Measurements from ENCODE around the gene RTN1.

The RTN1 gene

GRCh38 chr14:59849411-59850130 is 21.0 kb downstream of the RTN1 start:
- no peak for DNase-seq

- DNase-seq: no peak
Measured at GRCh38 chr14:59848671-59849070, 21.9 kb downstream of the RTN1 start.

GRCh38 chr14:59847711-59848110 is 22.9 kb downstream of the RTN1 start:
- DNase-seq: no peak

DNA sequence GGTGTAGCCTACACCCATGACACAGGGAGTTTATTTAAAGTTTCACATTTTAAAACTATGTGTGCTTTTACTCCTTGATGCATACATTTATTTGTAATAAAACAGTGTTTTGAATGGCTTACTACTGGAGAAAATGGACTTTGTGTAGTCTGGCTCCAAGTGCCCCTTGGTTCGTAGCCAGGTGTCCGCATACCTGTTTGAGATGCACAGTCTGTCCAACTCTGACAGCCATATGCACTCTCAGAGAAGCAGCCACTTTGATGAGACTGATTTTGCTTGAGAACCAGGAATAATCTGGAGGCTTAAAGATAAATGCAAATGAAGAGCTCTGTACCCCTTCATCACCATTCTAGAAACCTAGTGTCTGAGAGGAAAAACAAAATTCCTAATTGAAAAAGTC is 24.0 kb downstream of the RTN1 start:
- no peak for DNase-seq

GRCh38 chr14:59845245-59845644 is 25.3 kb downstream of the RTN1 start:
- no peak for DNase-seq

- no peak for DNase-seq
Measured at GRCh38 chr14:59844186-59844812, 26.3 kb downstream of the RTN1 start.

GRCh38 chr14:59836116-59836515 is 34.5 kb downstream of the RTN1 start:
- DNase-seq: no peak

- no peak for DNase-seq
Measured at GRCh38 chr14:59832653-59833294, 37.8 kb downstream of the RTN1 start.

DNA sequence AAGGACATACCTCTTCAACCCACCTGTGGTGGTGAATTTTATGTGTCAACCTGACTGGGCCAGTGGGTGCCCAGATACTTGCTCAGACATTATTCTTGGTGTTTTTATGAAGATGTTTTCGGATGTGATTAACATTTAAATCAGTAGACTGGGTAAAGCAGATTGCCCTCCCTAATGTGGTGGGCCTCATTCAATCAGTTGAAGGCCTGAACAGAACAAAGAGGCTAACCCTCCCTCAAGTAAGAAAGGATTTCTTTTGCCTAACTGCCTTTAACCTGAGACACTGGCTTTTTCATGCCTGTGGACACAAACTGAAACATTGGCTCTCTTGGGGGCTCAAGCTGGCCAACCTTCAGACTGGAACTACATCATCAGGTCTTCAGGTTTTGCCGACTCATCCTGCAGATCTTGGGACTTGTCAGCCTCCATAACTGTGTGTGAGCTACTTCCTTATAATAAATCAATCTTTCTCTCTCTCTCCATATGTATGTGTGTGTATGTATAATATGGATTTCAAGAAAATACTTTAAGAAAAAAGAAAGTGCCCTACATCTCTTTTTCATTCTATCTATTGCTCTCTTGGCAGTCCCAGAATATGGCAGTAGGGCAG is 39.4 kb downstream of the RTN1 start:
- no peak for DNase-seq

DNA sequence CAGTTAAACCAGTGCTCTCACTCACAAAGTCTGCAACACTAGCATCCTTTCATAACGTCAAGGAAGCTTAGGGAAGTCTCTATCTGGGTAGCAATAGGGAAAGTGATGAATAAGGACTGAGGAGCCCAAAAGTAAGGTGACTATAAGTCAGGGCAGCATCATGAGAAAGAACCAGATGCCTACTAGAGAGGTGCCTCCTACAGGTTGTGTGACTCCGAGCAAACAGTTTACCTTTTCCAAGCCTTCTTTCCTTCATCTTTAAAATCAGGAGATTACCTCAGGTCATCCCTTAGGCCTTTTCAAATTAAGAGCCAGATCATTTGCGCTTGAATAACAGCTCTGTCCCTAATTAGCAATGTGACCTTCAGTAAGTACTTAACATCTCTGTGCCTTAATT is 40.2 kb downstream of the RTN1 start:
- no peak for DNase-seq

DNA sequence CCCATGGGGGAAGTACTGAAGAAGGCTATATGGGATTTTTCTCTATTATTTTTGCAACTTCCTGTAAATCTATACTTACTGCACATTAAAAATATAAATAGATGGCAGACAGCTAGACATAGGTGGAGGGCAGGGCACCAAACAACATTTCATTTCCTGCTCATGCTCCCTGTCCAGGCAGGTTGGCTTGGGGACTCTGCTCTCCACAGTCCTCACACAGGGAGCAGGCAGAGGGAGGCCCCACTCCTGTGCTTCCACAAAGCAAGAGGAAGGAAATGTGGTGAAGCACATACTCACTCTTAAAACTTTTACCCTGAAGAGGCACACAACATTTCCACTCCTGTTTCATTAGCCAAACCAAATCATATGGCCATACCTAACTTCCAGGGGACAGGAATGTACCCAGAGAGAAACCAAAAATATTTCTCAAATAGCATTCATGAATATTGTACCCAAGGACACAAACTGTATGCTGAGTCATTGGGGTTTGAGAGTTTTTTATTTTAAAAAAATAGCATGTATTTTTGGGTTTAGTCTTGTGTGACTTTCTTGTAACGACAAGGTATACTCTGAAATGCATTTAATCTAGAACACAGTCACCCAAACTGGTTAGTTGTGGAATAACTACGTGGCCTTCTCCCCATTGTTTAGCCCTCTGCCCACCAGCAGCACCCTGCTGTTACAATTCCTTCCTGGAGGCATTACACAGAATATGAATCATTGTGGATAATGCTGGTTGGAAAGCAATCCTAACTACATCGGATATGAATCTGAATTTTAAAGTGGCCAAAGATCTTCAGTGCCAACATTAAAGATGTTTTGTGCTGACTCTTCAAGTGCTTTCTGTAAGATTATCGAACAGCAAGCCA is 40.9 kb downstream of the RTN1 start:
- DNase-seq: no peak

- DNase-seq: no peak
Measured at GRCh38 chr14:59828276-59828675, 42.3 kb downstream of the RTN1 start.

GRCh38 chr14:59827401-59827800 is 43.2 kb downstream of the RTN1 start:
- DNase-seq: no peak

GRCh38 chr14:59826150-59826549 is 44.4 kb downstream of the RTN1 start:
- no peak for DNase-seq

- no peak for DNase-seq
Measured at GRCh38 chr14:59823179-59823578, 47.4 kb downstream of the RTN1 start.

DNA sequence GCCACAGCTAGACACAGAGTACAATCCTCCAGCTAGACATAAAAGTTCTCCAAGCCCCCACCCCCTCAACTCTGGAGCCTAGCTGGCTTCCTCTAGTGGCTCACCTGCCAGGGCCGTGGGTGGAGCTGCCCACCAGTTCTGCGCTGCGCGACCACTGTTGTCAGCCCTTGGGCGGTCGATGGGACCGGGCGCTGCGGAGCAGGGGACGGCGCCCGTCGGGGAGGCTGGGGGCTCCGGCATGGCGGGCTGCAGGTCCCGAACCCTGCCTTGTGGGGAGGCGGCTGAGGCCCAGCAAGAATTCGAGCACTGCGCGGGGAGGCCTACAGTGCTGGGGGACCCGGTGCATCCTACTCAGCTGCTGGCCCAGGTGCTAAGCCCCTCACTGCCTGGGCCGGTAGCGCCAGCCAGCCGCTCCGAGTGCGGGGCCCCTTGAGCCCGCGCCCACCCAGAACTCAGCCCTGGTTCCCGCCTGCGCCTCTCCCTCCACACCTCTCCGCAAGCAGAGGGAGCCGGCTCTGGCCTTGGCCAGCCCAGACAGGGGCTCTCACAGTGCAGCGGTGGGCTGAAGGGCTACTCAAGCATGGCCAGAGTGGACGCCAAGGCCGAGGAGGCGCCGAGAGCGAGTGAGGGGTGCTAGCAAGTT is 51.0 kb downstream of the RTN1 start:
- DNase-seq: no peak

GRCh38 chr14:59816941-59817340 is 53.6 kb downstream of the RTN1 start:
- no peak for DNase-seq

DNA sequence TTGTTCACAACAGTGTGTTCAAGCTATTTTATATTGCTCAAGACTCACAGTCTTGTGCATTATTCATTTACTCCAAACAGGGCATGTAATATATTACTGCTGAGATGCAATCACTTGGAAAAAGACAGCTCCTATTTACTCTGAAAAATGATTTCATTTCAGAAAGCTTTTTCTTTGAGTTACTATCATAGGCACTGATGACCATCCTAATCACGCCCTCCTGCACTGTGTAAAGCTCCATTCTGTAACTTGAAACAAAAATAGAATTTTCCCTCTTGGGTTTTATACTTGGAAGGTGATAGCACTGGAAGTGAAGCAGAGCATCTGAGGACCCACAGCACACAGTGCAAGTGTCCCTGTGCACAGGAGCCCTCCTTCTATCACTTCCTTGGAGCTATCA is 55.6 kb downstream of the RTN1 start:
- no peak for DNase-seq

- no peak for DNase-seq
Measured at GRCh38 chr14:59811815-59812214, 58.8 kb downstream of the RTN1 start.

- DNase-seq: no peak
Measured at GRCh38 chr14:59811073-59811472, 59.5 kb downstream of the RTN1 start.

DNA sequence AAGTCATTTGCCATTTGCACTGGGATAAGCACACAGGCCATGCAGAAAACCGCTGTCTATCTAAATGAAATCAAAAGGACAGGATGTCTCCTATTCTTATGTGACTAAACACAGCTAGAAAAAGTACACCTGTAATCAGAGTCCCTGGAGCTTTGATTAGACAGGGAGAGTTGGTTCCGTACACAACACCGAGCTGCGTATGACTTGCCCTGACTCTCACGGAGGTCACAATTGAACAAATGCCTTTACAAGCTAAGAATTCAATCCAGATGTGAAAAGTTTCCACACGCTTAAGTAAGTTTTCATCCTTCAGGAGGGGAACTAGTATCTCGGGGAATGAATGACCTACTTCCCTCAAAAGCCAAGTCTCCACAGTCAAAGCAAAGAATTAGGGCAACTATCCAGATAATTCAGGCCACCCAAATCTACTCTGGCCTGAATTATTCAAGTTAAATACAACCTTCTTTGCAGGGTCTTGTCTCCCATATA is 67.5 kb downstream of the RTN1 start:
- DNase-seq: no peak

DNA sequence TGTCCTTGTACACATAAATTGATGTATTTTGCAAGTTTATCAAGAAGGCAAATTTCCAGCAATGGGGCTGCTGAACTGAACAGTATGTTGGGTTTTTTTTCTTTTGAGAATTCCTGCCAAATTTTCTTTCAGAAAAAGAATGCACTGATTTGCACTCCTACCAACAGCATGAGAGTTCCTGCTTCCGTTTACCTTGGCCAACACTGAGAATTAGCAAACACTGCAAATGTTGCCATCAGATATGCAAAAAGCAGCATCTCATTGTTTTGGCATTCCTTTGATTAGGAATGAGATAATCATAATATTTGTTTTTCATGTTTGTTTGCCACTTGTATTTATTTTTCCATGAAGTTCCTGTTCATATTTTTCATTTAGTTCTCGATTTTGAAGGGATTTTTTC is 82.4 kb downstream of the RTN1 start:
- no peak for DNase-seq

All from NCI-H524 treated with DMSO at 0.1 percent for 48 hours (cell line).